Activated T-cell treated with anti-CD3 and anti-CD28 coated beads for 48 hours (primary cell): Measurements from ENCODE around the gene RNGTT.
"Not testable (repeated sequence)": the region's sequence is repeated elsewhere in the genome, so short reads cannot be mapped to it uniquely, and the experiment has no call there.

Source experiments
- DNase-seq: peaks from one replicate; pipeline ENCODE4 v3.0.0-alpha.2; 2020; ENCODE audit warnings: low read depth

RNGTT gene

DNA sequence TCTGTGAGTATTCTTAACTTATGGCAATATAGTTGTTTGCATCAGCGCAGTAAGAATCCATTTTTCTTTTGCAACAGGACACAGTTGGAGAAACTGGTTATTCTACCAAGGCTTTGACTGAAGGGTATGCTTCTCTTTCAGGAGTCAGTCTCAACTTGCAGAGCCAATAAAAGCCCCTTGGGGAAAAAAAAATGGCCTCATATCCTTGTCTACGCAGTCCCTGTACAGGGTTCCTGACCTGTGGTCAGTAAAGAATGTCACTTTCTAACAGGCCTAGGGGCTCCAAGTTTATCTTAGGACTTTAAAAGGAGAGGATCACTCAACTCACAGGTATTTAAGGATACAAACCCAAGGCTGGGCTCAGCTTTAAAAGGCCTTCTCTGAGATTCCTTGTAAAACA, 6.9 kb upstream of the RNGTT start:
- DNase-seq, result no peak

- not testable (repeated sequence) for DNase-seq
Observed at GRCh38 chr6:88969255-88969654, 5.8 kb upstream of the RNGTT start.

DNA sequence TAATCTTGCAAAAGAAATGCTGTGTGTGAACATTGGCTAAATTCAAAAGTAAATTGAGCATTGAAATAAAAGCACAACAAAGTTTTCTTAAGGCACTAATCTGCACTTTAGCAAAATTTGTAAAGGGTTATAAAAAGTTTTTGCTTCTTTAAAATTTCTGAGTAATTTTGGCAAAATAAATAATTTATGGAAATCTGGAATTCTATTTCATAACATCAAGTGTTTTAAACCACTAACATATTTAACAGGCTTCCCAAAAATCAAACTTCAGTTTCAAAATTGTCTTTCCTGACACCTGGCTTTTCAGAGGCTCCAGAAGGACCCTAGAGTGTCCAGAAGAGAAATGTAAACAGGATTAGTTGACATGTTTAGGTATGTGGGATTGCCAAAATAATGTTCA, 4.5 kb upstream of the RNGTT start:
- no peak for DNase-seq

DNA sequence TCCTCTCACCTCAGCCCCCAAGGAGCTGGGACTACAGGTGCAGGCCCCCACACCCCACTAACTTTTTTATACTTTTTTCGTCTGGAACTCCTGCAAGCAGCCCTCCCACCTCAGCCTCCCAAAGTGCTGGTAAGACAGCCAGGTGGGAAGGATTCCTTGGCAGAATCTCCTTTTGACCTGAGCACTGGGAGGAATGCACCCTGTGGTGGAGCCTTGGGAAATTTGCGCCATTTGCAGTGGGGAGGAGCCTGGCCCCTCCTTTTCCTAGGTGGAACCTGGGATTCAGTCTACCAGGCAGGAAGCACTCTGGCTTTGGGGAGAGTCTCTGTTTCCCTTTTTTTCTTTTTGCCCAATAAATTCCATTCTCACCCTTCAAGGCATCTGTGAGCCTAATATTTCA, 2.3 kb upstream of the RNGTT start:
- no peak for DNase-seq

- no peak for DNase-seq
Observed at GRCh38 chr6:88964509-88964908, 1.1 kb upstream of the RNGTT start.

DNA sequence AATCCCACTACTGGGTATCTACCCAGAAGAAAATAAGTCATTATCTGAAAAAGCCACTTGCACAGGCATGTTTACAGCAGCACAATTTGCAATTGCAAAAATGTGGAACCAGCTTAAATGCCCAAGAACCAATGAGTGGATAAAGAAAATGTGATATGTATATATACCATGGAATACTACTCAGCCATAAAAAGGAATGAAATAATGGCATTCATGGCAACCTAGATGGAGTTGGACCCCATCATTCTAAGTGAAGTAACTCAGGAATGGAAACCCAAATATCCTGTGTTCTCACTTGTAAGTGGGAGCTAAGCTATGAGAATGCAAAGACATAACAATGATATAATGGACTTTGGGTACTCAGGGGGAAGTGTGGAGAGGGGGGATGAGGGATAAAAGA, 4.6 kb downstream of the RNGTT start:
- no peak for DNase-seq

DNA sequence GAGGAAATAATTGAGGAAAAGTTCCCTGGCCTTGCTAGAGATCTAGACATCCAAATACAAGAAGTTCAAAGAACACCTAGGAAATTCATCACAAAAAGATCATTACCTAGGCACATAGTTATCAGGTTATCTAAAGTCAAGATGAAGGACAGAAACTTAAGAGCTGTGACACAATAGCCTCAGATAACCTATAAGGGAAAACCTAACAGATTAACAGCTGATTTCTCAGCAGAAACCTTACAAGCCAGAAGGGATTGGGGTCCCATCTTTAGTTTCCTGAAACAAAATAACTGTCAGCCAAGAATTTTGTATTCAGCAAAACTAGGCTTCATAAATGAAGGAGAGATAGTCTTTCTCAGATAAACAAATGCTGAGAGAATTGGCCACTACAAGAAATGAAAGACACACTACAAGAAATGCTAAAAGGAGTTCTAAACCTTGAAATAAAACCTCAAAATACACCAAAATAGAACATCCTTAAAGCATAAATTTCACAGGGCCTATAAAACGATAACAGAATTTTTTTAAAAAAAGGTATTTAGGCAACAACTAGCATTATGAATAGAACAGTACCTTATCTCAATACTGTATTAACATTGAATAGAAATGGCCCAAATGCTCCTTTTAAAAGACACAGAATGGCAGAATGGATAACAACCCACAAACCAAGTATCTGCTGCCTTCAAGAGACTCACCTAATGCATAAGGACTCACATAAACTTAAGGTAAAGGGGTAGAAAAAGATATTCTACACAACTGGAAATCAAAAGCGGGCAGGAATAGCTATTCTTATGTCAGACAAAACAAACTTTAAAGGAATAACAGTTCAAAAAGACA, 9.7 kb downstream of the RNGTT start:
- no peak for DNase-seq

GRCh38 chr6:88952065-88952704, 11.2 kb downstream of the RNGTT start:
- no peak for DNase-seq

DNA sequence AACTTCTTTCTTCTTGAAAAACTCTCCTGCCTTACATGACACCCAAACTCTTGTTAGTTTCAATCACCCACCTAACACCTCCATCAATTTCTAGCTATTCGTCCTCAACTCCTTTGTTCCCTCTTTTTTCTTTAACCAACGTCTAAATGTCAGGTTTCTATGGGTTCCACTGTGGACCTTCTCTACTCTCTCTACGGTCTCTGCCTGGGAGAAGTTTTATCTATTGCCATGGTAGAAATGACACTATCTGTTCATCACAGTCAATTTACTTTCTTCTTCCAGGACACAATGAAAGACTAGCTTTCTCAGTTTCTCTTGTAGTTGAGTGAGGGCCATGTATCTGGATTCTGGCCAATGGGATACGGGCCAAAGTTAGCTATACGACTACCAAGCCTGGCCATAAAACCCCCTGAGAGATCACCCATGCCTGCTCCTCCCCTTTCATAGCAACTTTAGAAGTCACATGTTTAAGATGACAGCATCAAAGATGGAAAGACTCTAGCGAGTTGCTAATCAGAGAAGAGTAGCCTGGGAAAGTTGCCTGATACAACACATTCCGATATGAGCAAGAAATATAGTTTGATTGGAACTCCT, 17.9 kb downstream of the RNGTT start:
- no peak for DNase-seq

DNA sequence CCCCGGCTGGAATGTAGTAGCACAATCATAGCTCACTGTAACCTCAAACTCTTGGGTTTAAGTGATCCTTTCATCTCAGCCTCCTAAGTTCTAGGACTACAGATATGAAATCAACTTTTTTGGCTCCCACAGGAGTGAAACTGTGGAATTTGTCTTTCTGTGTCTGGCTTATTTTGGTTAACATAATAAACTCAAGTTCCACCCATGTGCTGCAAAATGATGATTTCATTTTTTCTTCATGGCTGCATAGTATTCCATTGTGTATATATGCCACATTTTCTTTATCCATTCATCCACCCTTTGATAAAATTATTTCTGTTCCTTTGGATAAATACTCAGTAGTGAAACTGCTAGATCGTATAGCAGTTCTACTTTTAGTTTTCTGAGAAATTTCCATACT, 29.9 kb downstream of the RNGTT start:
- no peak for DNase-seq

GRCh38 chr6:88932019-88932418, 31.4 kb downstream of the RNGTT start:
- DNase-seq, result not testable (repeated sequence)

- DNase-seq, result no peak
Observed at GRCh38 chr6:88922775-88923548, 40.5 kb downstream of the RNGTT start.

- no peak for DNase-seq
Observed at GRCh38 chr6:88921734-88922133, 41.7 kb downstream of the RNGTT start.

DNA sequence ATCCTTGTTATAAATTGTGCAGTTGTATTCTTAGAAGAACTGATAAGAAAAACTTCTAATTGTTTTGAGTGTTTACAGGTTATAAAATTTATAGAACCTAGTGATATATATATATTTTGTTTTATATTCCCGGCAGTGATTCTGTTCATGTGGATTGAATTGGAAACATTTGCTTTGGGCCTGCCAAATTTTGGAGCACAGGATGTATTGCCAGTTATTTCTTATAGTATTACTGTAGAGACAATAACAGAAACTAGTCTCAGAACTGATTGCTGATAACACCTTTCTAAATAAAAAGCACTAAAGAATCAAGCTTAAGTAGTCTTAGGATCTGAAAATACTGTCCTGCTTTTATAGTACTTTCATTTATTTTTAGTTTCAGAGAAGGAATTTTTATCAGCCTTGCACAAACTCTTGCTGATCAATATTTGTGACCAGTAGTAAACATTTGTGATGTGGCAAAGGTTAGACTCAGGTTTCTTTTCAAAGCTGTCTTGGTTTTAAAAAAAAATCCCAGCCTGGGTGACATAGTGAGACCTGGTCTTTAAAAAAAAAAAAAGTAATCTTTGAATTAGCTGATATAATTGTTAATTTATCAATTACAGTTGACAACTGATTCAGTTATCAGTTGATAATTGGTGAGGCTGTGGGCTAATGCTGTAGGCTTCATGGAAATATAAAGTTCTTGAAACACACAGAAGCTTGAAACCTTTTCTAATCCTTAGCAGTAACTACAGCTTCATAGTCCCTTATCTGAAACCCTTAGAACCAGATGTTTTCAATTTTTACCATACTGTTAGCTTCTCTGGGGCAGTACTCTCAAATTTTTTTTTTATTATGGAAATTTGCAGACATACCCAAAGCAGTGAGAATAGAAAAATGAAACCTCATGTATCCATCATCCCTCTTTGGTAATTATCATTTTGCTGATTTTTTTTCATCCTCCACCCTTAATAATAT, 42.4 kb downstream of the RNGTT start:
- DNase-seq, result no peak

DNA sequence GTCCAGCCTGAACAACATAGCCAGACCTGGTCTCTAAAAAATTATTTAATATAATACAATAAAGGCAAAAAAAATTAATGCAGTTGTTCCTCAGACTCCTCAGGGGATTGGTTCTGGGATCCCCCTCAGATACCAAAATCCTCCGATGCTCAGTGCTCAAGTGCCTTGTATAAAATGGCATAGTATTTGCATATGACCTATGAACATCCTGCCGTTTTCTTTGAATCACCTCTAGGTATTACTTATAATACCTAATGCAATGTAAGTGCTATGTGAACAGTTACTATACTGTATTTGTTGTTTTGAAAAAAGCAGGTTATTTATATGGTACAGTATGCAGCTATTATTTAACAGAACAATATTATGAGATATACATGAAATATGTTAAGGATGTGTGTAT, 43.3 kb downstream of the RNGTT start:
- DNase-seq, result no peak

GRCh38 chr6:88919032-88919431, 44.4 kb downstream of the RNGTT start:
- DNase-seq, result no peak

DNA sequence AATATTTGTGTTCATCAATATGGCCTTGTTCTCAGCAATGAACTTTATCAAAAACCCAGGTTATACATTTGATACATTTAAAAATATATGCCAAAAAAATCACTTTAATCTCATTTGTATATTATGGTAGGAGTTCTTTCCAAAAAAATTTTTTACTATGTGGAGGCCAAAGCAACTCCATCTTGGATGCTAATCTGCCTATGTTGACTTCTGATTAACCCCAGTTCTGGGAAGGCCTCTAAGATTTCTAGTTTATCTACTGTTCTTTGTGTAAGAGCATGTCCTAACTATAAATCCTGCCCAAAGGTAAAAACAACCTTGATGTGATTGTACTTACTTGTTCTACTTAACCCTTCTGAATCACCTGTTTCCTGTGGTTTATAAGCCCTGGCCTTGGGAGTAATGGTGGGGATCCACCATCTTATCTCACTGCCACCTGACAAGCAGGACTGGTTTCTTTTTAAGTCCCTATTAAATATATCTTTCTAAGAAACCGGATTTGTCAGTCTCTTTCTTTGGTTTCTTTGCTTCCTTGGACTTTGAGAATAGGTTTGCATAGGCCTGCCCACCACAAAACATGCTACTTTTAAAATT, 46.7 kb downstream of the RNGTT start:
- DNase-seq, result no peak

DNA sequence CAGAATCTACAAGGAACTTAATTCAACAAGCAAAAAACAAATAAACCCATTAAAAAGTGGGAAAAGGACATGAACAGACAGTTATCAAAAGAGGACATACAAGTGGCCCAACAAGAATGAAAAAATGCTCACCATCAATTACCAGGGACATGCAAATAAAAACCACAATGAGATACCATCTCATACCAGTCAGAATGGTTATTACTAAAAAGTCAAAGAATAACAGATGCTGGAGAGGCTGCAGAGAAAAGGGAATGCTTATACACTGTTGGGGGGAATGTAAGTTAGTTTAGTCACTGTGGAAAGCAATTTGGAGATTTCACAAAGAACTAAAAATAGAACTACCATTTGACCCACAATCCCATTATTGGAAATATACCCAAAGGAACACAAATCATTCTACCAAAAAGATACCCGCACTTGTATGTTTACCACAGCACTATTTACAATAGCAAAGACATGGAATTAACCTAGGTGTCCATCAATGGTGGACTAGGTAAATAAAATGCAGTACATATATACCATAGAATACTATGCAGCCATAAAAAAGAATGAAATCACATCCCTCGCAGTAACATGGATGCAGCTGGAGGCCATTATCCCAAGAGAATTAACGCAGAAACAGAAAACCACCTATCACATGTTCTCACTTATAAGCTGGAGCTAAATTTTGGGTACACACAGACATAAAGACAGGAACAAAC, 48.4 kb downstream of the RNGTT start:
- no peak for DNase-seq

GRCh38 chr6:88914180-88914579, 49.2 kb downstream of the RNGTT start:
- DNase-seq, result no peak

DNA sequence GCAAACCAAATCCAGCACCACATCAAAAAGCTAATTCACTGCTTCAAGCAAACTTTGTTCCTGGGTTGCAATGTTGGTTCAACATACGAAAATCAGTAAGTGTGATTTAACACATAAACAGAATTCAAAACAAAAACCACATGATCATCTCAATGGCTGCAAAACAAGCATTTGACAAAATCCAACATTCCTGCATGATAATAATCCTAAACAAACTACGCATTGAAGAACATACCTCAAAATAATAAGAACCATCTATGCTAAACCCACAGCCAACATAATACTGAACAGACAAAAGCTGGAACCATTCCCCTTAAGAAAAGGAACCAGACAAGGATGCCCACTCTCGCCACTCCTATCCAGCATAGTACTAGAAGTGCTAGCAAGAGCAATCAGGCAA, 49.9 kb downstream of the RNGTT start:
- DNase-seq, result no peak
